ENCODE data around the gene BPTF.
"Not testable (repeated sequence)": the region's sequence is repeated elsewhere in the genome, so short reads cannot be mapped to it uniquely, and the experiment has no call there.

Gene BPTF

DNA sequence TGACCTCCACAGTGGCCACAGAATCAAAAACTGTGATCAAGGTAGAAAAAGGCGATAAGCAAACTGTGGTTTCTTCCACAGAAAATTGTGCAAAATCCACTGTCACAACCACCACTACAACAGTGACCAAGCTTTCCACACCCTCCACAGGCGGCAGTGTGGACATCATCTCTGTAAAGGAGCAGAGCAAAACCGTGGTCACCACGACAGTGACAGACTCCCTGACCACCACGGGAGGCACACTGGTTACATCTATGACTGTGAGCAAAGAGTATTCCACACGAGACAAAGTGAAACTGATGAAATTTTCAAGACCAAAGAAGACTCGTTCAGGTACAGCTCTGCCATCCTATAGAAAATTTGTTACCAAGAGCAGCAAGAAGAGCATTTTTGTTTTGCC lies 87.4 kb downstream of the BPTF start:
- no peak for TF ChIP-seq POLR2AphosphoS5 (IDR thresholded peaks at IDR 0.05; ENCODE audit: borderline replicate concordance, low read depth, low read length)
- no peak for TF ChIP-seq EZH2 (IDR thresholded peaks at IDR 0.05)
- TF ChIP-seq FOXP2 (optimal IDR thresholded peaks at IDR 0.05; ENCODE audit: control extremely low read depth, extremely low read length, insufficient read depth): no peak
- H3K9me3 ChIP-seq (ENCODE audit: low read depth, low read length): no peaks in the 10 kb centered on the region
- peaks cover 60% of the 10 kb centered on the region for H3K36me3 ChIP-seq (ENCODE audit: insufficient read depth, low read length)
- no peak overlapping the region for H3K4me3 ChIP-seq
- DNase-seq (ENCODE audit: low read depth, low spot score): no peak
- H3K27ac ChIP-seq: no peak overlapping the region
- H3K9ac ChIP-seq (ENCODE audit: insufficient read length): no peak overlapping the region

DNA sequence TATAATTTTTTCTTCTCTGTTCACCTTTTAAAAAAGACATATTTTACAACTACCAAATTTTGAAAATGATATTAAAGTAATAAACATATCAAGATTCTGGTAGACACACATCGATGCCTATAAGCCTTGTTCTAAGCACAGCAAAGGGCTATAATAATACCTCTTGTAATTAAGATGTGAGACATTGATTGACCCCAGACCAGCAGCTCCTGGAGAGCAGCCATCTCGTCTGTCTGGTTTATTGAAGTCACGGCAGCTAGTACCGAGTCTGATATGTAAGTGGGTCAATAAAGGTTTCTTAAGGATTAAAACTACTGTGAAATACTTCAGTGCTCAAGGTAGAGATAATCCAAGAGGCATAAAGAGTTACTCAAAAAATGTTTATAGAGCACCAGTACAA lies 94.9 kb downstream of the BPTF start:
- H3K4me3 ChIP-seq: no peak overlapping the region
- no peak overlapping the region for H3K27ac ChIP-seq
- H3K9me3 ChIP-seq (ENCODE audit: low read depth, low read length): no peaks in the 10 kb centered on the region
- H3K9ac ChIP-seq (ENCODE audit: insufficient read length): no peak overlapping the region
- DNase-seq (ENCODE audit: low read depth, low spot score): no peak
- peaks cover 53% of the 10 kb centered on the region for H3K36me3 ChIP-seq (ENCODE audit: insufficient read depth, low read length)
- TF ChIP-seq FOXP2 (optimal IDR thresholded peaks at IDR 0.05; ENCODE audit: control extremely low read depth, extremely low read length, insufficient read depth) (no peak), POLR2AphosphoS5 (IDR thresholded peaks at IDR 0.05; ENCODE audit: borderline replicate concordance, low read depth, low read length) (no peak), EZH2 (IDR thresholded peaks at IDR 0.05) (no peak)

DNA sequence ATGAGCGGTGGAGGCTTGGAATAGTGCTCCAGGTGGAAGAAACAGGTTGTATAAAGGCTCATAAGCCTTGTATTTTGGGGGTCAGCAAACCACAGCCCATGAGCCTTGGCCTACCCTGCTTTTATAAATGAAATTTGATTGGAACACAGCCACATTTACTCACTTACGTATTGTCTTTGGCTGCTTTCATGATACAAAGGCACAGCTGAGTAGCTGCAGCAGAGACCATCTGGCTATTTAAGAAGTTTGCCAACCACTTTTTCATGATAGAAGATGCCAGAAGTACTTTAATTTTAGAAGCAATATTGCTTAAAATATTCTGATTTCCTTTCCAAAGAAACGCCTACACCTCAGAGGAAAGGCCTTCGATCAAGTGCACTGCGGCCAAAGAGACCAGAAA lies 97.2 kb downstream of the BPTF start:
- DNase-seq (ENCODE audit: low read depth, low spot score): no peak
- no peak for TF ChIP-seq EZH2 (IDR thresholded peaks at IDR 0.05)
- no peak for TF ChIP-seq FOXP2 (optimal IDR thresholded peaks at IDR 0.05; ENCODE audit: control extremely low read depth, extremely low read length, insufficient read depth)
- no peak for TF ChIP-seq POLR2AphosphoS5 (IDR thresholded peaks at IDR 0.05; ENCODE audit: borderline replicate concordance, low read depth, low read length)
- Histone ChIP-seq H3K4me3 (no peak overlapping the region), H3K27ac (no peak overlapping the region), H3K9me3 (ENCODE audit: low read depth, low read length) (no peaks in the 10 kb centered on the region), H3K9ac (ENCODE audit: insufficient read length) (no peak overlapping the region), H3K36me3 (ENCODE audit: insufficient read depth, low read length) (peaks cover 45% of the 10 kb centered on the region)

DNA sequence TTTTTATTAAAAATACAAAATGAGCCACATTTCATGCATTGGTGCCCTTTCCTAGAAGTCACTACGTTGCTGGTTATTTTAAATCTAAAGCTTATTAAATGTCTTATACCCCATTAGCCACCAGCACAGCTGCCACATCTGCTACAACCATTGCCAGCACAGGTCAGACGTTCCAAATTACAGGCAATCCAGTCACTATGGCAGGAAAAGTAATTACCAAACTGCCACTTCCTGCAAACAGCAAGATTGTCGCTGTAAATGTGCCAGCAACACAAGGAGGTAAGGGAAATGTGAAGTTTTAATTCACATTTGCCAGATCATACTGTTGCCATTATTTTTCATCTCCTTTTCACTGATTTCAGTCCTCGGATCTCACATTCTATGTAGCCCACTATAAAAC lies 103.5 kb downstream of the BPTF start:
- H3K9ac ChIP-seq (ENCODE audit: insufficient read length); DNase-seq (ENCODE audit: low read depth, low spot score); H3K27ac ChIP-seq; H3K9me3 ChIP-seq (ENCODE audit: low read depth, low read length); H3K4me3 ChIP-seq: not testable (repeated sequence)
- H3K36me3 ChIP-seq (ENCODE audit: insufficient read depth, low read length): peaks cover 70% of the 10 kb centered on the region

DNA sequence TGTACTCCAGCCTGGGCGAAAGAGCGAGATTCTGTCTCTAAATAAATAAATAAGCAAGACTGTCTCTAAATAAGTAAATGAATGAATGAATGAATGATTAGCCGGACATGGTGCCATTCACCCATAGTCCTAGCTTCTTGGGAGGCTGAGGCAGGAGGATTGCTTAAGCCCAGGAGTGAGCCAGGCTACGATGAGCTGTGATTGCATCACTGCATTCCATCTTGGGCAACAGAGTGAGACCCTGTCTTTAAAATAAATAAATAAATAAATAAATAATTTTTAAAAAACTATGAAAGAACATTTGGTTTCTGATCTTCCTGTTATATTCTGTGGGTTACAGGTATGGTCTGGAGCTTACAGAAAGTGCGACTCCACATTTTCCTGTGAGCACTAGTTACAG lies 105.9 kb downstream of the BPTF start:
- TF ChIP-seq EZH2 (IDR thresholded peaks at IDR 0.05) (no peak), FOXP2 (optimal IDR thresholded peaks at IDR 0.05; ENCODE audit: control extremely low read depth, extremely low read length, insufficient read depth) (no peak), POLR2AphosphoS5 (IDR thresholded peaks at IDR 0.05; ENCODE audit: borderline replicate concordance, low read depth, low read length) (no peak)
- no peak overlapping the region for H3K4me3 ChIP-seq
- H3K36me3 ChIP-seq (ENCODE audit: insufficient read depth, low read length): peaks cover 78% of the 10 kb centered on the region
- H3K9ac ChIP-seq (ENCODE audit: insufficient read length): no peak overlapping the region
- no peaks in the 10 kb centered on the region for H3K9me3 ChIP-seq (ENCODE audit: low read depth, low read length)
- H3K27ac ChIP-seq: no peak overlapping the region
- no peak for DNase-seq (ENCODE audit: low read depth, low spot score)

DNA sequence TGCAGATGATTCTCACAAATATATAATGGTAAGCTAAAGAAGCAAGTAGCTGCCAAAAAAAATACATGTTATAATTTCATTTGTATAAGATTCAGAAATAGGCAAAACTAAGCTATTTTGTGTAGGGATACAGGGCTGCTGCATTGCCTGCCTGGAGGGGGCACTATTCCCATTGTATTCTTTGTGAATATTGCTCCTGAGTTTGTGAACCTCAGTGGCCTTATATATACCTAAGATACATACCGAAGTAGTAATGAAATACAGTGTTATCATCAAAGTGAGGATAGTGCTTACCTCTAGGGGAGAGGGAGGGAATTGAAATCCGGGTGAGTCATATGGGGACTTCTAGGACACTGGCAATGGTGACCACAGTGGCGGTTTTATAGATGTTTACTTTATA lies 117.5 kb downstream of the BPTF start:
- Histone ChIP-seq H3K4me3 (no peak overlapping the region), H3K27ac (no peak overlapping the region), H3K36me3 (ENCODE audit: insufficient read depth, low read length) (peaks cover 88% of the 10 kb centered on the region), H3K9me3 (ENCODE audit: low read depth, low read length) (no peaks in the 10 kb centered on the region), H3K9ac (ENCODE audit: insufficient read length) (no peak overlapping the region)
- DNase-seq (ENCODE audit: low read depth, low spot score): no peak
- TF ChIP-seq FOXP2 (optimal IDR thresholded peaks at IDR 0.05; ENCODE audit: control extremely low read depth, extremely low read length, insufficient read depth) (no peak), POLR2AphosphoS5 (IDR thresholded peaks at IDR 0.05; ENCODE audit: borderline replicate concordance, low read depth, low read length) (no peak), EZH2 (IDR thresholded peaks at IDR 0.05) (no peak)

DNA sequence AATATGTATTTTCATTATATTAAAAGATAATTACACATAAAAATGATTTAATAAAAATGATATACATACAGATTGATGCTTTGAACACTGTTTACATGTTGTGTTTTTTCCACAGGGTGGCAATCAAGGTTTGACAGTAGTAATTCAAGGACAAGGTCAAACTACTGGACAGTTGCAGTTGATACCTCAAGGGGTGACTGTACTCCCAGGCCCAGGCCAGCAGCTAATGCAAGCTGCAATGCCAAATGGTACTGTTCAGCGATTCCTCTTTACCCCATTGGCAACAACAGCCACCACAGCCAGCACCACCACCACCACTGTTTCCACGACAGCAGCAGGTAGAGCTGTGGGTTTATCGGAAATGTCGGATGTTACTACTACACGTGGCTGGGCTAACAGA lies 118.7 kb downstream of the BPTF start:
- no peak for TF ChIP-seq EZH2 (IDR thresholded peaks at IDR 0.05)
- TF ChIP-seq POLR2AphosphoS5 (IDR thresholded peaks at IDR 0.05; ENCODE audit: borderline replicate concordance, low read depth, low read length): no peak
- DNase-seq (ENCODE audit: low read depth, low spot score): no peak
- Histone ChIP-seq H3K9ac (ENCODE audit: insufficient read length) (no peak overlapping the region), H3K36me3 (ENCODE audit: insufficient read depth, low read length) (peaks cover 92% of the 10 kb centered on the region), H3K9me3 (ENCODE audit: low read depth, low read length) (no peaks in the 10 kb centered on the region), H3K27ac (no peak overlapping the region), H3K4me3 (no peak overlapping the region)

DNA sequence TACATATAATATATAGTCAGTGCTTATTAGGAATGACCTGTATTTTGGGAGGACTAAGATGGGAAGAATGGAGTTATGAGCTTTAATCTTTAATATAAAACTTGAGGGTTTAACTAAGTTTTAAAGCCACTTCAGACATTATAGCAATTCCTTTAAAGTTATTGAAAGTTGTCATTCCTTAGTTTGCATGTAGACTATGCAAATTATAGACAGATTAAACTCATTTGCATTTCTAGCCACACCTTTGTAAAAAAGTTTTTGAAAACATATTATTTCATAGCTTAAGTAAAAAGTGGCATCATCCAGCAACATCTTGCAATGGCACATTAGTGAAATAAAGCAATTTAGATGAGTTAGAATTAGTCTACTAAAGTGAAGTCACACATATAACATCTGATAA lies 121.2 kb downstream of the BPTF start:
- no peak for TF ChIP-seq FOXP2 (optimal IDR thresholded peaks at IDR 0.05; ENCODE audit: control extremely low read depth, extremely low read length, insufficient read depth)
- Histone ChIP-seq H3K4me3 (no peak overlapping the region), H3K27ac (no peak overlapping the region), H3K9ac (ENCODE audit: insufficient read length) (no peak overlapping the region), H3K36me3 (ENCODE audit: insufficient read depth, low read length) (peaks cover 77% of the 10 kb centered on the region), H3K9me3 (ENCODE audit: low read depth, low read length) (no peaks in the 10 kb centered on the region)
- no peak for DNase-seq (ENCODE audit: low read depth, low spot score)

DNA sequence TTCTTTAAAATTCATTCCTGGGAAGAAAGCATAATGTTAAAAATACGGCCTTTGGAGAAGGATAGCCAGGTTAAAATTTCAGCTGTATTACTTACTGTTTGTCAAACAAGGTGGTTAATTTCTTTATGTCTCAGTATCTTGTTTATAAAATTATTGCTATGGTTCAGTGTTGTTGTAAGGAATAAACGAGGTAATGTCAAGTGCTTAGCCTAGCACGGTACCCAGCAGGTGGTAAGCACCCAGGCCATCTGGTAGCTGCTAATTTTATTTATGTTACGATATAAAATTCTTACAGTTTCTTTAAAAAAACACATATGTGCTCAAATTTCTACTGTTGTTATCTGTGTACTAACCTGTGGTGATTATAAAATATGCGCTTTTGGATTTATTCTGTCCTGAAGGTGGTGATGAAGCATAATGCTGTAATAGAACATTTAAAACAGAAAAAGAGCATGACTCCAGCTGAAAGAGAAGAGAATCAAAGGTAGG lies 122.1 kb downstream of the BPTF start:
- Histone ChIP-seq H3K9me3 (ENCODE audit: low read depth, low read length) (no peaks in the 10 kb centered on the region), H3K36me3 (ENCODE audit: insufficient read depth, low read length) (peaks cover 72% of the 10 kb centered on the region), H3K27ac (no peak overlapping the region), H3K9ac (ENCODE audit: insufficient read length) (no peak overlapping the region), H3K4me3 (no peak overlapping the region)
- DNase-seq (ENCODE audit: low read depth, low spot score): no peak
- TF ChIP-seq FOXP2 (optimal IDR thresholded peaks at IDR 0.05; ENCODE audit: control extremely low read depth, extremely low read length, insufficient read depth) (no peak), EZH2 (IDR thresholded peaks at IDR 0.05) (no peak)
